ENCODE measurements around the gene PTPN21.

The PTPN21 gene

GRCh38 chr14:88588081-88588480 is 33.3 kb upstream of the PTPN21 start:
- H3K27ac ChIP-seq (replicated peaks) = no peak overlapping the region
- no peak for DNase-seq (ENCODE audit: low read depth in 1 of 2, low spot score in 1 of 2)
- H3K4me3 ChIP-seq (replicated peaks; ENCODE audit: insufficient read depth, low read length) = no peak overlapping the region
- no peaks in the 10 kb centered on the region for H3K27me3 ChIP-seq (ENCODE audit: insufficient read depth, poor library complexity, severe bottlenecking)
- TF ChIP-seq CTCF (IDR thresholded peaks at IDR 0.05; ENCODE audit: insufficient read depth, low read length) (no peak), SPI1 (IDR thresholded peaks at IDR 0.05; ENCODE audit: borderline replicate concordance, low read depth) (no peak), POLR2AphosphoS5 (IDR thresholded peaks at IDR 0.05; ENCODE audit: low read depth) (no peak), GABPA (IDR thresholded peaks at IDR 0.05; ENCODE audit: low read depth) (no peak), REST (IDR thresholded peaks at IDR 0.05; ENCODE audit: insufficient replicate concordance, low read depth) (no peak)

- H3K27ac ChIP-seq (replicated peaks) = no peak overlapping the region
- no peak overlapping the region for H3K4me3 ChIP-seq (replicated peaks; ENCODE audit: insufficient read depth, low read length)
- H3K27me3 ChIP-seq (ENCODE audit: insufficient read depth, poor library complexity, severe bottlenecking) = no peaks in the 10 kb centered on the region
- no peak for DNase-seq (ENCODE audit: low read depth in 1 of 2, low spot score in 1 of 2)
- TF ChIP-seq POLR2AphosphoS5 (IDR thresholded peaks at IDR 0.05; ENCODE audit: low read depth) = no peak
- TF ChIP-seq CTCF (IDR thresholded peaks at IDR 0.05; ENCODE audit: insufficient read depth, low read length) = no peak
- no peak for TF ChIP-seq GABPA (IDR thresholded peaks at IDR 0.05; ENCODE audit: low read depth)
- no peak for TF ChIP-seq REST (IDR thresholded peaks at IDR 0.05; ENCODE audit: insufficient replicate concordance, low read depth)
- no peak for TF ChIP-seq SPI1 (IDR thresholded peaks at IDR 0.05; ENCODE audit: borderline replicate concordance, low read depth)
These were observed 29.6 kb upstream of the PTPN21 start for GRCh38 chr14:88584451-88584850.

- no peak for TF ChIP-seq REST (IDR thresholded peaks at IDR 0.05; ENCODE audit: insufficient replicate concordance, low read depth)
- no peak for TF ChIP-seq SPI1 (IDR thresholded peaks at IDR 0.05; ENCODE audit: borderline replicate concordance, low read depth)
- no peak for TF ChIP-seq GABPA (IDR thresholded peaks at IDR 0.05; ENCODE audit: low read depth)
- no peak for TF ChIP-seq CTCF (IDR thresholded peaks at IDR 0.05; ENCODE audit: insufficient read depth, low read length)
- TF ChIP-seq POLR2AphosphoS5 (IDR thresholded peaks at IDR 0.05; ENCODE audit: low read depth) = no peak
- Histone ChIP-seq H3K27me3 (ENCODE audit: insufficient read depth, poor library complexity, severe bottlenecking) (no peaks in the 10 kb centered on the region), H3K4me3 (replicated peaks; ENCODE audit: insufficient read depth, low read length) (no peak overlapping the region), H3K27ac (replicated peaks) (no peak overlapping the region)
- DNase-seq (ENCODE audit: low read depth in 1 of 2, low spot score in 1 of 2) = no peak
These were observed 21.4 kb upstream of the PTPN21 start for GRCh38 chr14:88576222-88576621.

Measured in HL-60 (cell line).